SIG-M5 (cell line): ENCODE measurements around the gene S100A7A.

Source experiments
- DNase-seq: peaks from one replicate; lab custom pipeline; 2025; lab: John Stamatoyannopoulos, UW

S100A7A gene

GRCh38 chr1:153415850-153416570 lies at the start of gene S100A7A:
Gene S100A7A (plus strand): TSS chr1:153416520. CDS start chr1:153418083, 1,563 bp downstream.
- no peak for DNase-seq

DNA sequence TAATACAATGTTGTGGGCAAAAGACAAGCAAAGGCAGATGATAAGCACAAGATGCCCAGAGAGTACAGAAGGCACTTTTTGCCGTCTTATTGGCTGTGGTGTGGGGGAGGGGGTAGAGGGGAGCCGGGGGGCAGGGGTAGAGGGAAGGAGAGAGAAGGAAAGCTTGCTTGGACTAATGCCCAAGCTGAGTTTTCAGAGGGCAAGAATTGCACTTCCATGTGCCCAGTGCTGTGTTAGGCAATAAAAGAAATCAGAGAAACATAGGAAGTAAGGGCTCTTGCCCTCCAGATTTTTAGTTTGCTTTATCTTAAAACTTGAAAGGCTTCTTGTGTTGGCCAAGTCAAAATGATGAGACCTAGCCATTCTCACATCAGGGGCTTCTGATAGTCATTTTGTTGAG lies 49.2 kb upstream of the S100A7A start:
- no peak for DNase-seq

GRCh38 chr1:153368495-153368894 lies 47.8 kb upstream of the S100A7A start:
- no peak for DNase-seq

GRCh38 chr1:153370146-153370545 lies 46.2 kb upstream of the S100A7A start:
- DNase-seq, result no peak

DNA sequence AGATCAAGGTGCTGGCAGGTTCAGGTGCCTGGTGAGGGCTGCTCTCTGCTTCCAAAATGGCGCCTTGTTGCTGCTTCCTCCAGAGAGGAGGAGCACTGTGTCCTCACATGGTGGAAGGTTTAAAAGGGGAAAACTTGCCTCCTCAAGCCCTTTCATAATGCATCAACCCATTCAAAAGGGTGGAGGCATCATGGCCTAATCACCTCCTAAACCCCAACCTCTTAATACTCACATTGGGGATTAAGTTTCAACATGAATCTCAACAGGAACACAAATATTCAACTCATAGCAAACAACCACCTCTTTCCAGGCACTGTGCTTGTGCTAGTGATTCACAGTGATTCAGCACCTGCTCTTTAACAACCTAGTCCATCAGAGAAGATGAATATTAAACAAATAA lies 45.1 kb upstream of the S100A7A start:
- DNase-seq, result no peak

DNA sequence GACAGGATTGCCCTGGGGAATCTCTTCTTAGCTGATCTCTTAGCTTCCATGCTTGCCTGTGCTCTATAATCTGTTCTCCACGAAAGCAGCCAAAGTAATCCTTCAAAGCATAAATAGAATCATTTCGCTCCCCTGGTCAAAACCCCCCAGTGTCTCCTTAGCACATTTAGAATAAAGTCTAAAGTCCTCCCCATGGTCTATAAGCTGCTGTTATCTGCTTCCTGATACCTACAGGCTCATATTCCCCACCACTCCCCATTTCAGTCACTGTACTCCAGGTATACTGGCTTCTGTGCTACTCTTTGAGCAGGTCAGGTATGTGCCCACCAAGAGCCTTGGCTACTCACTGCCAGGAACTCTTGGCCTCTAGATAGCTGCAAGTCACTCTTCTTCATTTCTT lies 43.7 kb upstream of the S100A7A start:
- DNase-seq, result no peak

- DNase-seq, result no peak
Observed at GRCh38 chr1:153374071-153374470, 42.2 kb upstream of the S100A7A start.

- peak; percentile 70 for DNase-seq
Observed at GRCh38 chr1:153375511-153375910, 40.8 kb upstream of the S100A7A start, which contains the start of gene S100A12. Gene S100A12 (minus strand): TSS chr1:153375621. CDS start chr1:153374592, 1,029 bp downstream.

GRCh38 chr1:153379591-153379990 lies 36.7 kb upstream of the S100A7A start:
- DNase-seq, result no peak

- no peak for DNase-seq
Observed at GRCh38 chr1:153380711-153381110, 35.6 kb upstream of the S100A7A start.

DNA sequence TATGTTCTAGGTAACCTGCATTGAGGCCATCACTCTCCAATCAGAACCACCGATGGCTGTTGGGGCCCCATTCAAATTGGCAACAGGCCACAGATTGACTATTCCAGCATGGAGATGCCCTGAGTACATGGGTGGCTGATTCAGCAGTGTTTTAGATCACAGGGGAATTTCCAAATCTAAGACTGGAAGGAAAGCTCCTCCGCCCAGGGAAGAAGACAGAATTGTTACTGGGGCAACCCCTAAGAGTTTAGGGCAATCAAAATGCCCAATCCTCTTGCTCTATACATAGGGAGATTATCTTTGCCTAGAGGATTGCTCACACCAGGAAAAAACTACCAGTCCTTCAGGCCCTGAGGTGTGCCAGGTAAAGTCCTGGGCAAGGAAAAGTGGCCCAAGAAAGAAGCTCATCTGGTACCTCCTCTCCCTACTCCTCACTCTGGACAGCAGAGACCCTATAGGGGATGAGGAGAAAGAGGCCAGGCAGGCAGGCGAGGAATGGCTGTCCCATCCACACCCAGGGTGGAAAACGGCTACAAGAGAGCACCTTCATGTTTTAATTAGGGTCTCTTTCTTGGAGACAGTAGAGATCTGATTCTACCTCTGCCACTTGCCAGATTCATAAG lies 31.3 kb upstream of the S100A7A start:
- DNase-seq, result no peak

GRCh38 chr1:153386500-153386901 lies 29.8 kb upstream of the S100A7A start:
- DNase-seq, result peak; percentile 84

GRCh38 chr1:153387001-153387400 lies 29.3 kb upstream of the S100A7A start:
- no peak for DNase-seq

DNA sequence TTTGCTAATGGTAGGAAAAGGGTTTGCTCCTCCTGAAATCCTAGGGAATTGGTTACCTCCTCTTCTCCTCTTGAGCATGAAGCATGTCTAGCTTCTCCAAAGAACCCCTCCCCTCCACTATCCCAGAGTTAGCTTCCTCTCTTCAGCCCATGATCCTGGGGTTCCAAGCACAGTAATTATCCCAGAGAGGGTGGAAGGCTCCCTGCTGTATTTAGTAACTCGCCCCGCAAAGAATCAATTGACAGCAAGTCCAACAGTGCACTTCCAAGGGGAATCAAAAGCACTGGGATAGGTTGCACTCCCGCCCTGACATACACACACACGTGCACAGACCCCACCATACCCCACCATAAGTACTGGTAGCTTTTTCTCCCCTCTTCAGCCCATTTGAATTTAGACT lies 28.5 kb upstream of the S100A7A start:
- DNase-seq, result no peak

DNA sequence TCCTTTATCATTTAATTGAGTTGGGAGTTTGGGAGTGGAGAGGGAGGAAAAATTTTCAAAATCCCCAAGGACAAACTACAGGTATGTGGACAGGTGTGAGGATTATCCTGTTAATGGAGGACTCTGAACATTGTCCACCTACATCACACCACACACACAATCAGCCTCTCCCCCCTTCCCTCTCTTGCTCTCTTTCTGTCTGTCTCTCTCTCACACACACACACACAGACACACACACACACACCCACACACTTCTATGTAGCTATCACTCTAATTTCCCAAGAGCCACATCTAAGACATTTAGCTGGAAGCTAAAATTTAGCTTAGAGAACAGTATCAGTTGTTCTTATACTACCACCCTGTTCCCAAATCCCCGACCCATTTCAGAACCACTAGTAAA lies 26.9 kb upstream of the S100A7A start:
- no peak for DNase-seq

DNA sequence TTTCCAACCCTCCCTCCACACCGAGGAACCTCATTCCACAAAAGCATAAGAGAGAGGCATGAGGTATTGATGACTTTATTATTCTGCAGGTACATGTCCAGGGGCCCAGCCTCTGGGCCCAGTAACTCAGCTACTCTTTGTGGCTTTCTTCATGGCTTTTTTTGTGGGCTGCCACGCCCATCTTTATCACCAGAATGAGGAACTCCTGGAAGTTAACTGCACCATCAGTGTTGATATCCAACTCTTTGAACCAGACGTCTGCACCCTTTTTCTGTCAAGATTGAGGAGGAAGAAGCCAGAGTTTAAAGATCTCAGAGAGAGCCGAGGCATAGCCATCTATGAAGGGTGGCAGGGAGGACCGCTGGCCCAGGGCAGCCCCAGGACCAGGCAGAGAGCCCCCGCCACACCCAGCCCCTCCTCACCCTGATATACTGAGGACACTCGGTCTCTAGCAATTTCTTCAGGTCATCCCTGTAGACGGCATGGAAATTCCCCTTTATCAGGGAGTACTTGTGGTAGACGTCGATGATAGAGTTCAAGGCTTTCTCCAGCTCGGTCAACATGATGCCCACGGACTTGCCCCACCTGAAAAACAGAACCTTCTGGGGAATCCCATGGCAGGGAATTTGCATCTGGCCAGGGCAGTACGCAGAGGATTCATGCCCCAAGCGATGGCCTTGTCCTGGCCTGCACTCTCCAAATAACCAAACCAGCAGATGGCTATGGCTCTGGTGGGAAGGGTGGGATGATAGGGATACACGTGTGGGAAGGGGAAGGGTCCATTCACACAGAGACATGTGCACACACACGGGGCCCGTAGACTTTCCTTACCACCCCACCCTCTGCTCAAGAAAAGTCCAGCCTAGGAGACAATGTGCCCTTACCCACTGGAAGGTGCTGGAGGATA lies 26.1 kb upstream of the S100A7A start:
- no peak for DNase-seq

- peak; percentile 50 for DNase-seq
Observed at GRCh38 chr1:153390938-153391710, 25.2 kb upstream of the S100A7A start, which contains the start of gene S100A8. Gene S100A8 (minus strand): TSS chr1:153391073. CDS start chr1:153390535, 538 bp downstream.

GRCh38 chr1:153392258-153392657 lies 24.1 kb upstream of the S100A7A start:
- no peak for DNase-seq

DNA sequence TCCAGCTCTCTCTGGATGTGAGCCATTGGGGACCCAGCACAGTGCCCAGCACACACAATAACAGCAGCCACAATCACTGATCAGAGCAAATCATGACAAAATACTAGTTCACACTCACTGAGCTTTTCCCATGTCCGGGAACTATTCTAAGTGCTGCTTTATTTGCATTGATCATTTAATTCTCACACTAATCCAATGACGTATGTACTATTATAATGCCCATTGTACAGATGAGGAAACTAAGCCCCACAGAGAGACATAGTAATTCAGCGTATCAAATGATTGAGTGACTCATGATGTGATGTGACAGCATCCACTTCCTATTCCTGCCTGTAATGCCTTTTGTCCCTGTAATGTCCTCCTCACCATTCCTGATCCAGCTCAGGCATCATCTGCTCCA lies 23.5 kb upstream of the S100A7A start:
- DNase-seq, result no peak

GRCh38 chr1:153393926-153394325 lies 22.4 kb upstream of the S100A7A start:
- no peak for DNase-seq

GRCh38 chr1:153394391-153394790 lies 21.9 kb upstream of the S100A7A start:
- no peak for DNase-seq
